ENCODE data around the gene CLCNKA. TPM values are rescaled to one million over a fixed set of nuclear protein-coding genes. Genes with fewer than 3 reads are reported as not detected.

Gene CLCNKA
- total and polyA plus RNA-seq, 3 donors from 2014 or later: 6.5 to 9.9 (median 6.9) TPM

DNA sequence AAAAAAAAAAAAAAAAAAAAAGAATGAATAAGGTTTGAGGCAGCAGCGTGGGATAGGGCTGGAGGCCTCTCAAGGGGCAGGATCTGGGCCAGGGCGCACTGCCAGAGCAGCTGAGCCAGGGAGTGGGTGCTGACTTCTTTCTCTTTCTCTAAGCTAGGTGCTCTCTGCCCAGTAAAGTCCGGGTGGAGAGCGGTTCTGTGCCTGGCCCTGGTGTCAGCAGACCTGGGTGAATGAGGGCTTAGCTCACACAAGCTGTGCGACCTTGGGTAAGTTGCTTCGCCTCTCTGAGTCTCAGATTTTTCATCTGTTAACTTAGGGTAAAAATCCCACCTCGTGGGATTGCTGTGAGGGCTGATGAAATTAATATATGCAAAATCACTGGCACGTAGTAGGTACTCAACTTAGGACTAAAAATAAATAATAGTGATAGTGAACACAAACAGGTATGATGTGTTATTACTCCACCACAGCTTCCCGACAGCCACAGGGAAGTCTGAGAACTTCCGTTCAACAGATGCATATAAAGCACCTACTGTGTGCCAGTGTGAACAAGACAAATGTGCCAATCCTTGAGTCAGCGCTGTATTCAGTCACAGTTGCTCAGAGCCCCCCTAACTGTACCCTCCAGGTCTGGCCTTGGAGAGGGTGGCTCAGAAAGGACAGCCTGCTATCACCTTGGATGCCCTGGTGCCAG is 53.6 kb downstream of the CLCNKA start:
- Histone ChIP-seq H3K4me1 (peaks cover 16% of the 10 kb centered on the region), H3K27me3 (no peaks in the 10 kb centered on the region), H3K36me3 (ENCODE audit: low read depth, missing control alignments) (no peaks in the 10 kb centered on the region), H3K27ac (no peak overlapping the region), H3K4me3 (no peak overlapping the region), H3K9me3 (no peaks in the 10 kb centered on the region)
- TF ChIP-seq, protein P1, sequence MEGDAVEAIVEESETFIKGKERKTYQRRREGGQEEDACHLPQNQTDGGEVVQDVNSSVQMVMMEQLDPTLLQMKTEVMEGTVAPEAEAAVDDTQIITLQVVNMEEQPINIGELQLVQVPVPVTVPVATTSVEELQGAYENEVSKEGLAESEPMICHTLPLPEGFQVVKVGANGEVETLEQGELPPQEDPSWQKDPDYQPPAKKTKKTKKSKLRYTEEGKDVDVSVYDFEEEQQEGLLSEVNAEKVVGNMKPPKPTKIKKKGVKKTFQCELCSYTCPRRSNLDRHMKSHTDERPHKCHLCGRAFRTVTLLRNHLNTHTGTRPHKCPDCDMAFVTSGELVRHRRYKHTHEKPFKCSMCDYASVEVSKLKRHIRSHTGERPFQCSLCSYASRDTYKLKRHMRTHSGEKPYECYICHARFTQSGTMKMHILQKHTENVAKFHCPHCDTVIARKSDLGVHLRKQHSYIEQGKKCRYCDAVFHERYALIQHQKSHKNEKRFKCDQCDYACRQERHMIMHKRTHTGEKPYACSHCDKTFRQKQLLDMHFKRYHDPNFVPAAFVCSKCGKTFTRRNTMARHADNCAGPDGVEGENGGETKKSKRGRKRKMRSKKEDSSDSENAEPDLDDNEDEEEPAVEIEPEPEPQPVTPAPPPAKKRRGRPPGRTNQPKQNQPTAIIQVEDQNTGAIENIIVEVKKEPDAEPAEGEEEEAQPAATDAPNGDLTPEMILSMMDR (IDR thresholded peaks at IDR 0.05): no peak
- intact Hi-C loops (cut with DNase I; ENCODE audit: low total_unique reads): no loop called here
- peak; percentile 80 for DNase-seq
- WGBS, 2 donors: 58 to 75% methylated on average over 11 of the region's 11 CpGs

DNA sequence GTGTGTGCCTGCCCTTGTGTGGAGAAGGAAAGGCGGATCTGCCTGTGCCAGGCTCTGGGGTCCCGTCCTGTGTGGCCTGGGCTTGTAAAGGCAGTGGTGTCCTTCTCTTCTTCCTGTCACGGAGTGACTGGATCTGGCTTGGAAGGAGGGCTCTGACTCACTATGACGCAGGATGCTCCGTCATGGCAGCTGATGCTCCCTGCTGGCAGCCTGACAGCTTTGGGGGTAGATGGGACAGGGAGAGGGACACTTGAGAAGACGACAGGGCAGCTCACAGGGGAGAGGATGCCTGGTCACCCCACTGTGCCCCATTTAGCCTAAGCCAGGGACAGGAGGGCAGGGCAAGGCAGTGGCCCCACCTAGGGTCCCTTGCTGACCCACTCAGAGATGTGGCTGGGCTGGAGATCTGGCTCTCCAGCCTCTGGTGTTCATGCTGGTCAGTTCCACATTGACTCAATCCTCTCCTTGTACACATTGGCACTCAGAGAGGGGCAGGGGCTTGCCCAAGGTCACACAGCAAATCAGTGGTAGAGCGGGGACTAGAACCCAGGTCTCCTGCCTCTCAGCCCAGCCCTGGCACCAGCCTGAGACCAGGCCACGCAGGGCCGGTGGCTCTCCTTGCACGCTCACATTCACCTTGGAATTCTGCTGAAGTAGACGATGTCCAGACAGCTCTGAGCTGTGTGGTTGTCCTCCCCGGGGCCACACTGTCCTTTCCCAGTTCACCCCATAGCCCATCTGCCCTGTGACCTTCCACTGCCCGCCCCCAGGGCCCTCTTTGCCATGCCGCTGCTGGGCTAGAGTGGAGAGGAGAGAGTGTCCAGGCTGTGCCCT is 54.4 kb downstream of the CLCNKA start:
- DNase-seq: no peak
- Histone ChIP-seq H3K4me1 (peaks cover 16% of the 10 kb centered on the region), H3K4me3 (no peak overlapping the region), H3K9me3 (no peaks in the 10 kb centered on the region), H3K36me3 (ENCODE audit: low read depth, missing control alignments) (no peaks in the 10 kb centered on the region), H3K27me3 (no peaks in the 10 kb centered on the region), H3K27ac (no peak overlapping the region)
- TF ChIP-seq, protein P1 (IDR thresholded peaks at IDR 0.05): no peak
- TF ChIP-seq POLR2A (IDR thresholded peaks at IDR 0.05): no peak
- intact Hi-C loops (cut with DNase I; ENCODE audit: low total_unique reads): no loop called here
- 84 to 87% methylated on average over 9 to 14 of the region's 14 CpGs for WGBS, 2 donors

DNA sequence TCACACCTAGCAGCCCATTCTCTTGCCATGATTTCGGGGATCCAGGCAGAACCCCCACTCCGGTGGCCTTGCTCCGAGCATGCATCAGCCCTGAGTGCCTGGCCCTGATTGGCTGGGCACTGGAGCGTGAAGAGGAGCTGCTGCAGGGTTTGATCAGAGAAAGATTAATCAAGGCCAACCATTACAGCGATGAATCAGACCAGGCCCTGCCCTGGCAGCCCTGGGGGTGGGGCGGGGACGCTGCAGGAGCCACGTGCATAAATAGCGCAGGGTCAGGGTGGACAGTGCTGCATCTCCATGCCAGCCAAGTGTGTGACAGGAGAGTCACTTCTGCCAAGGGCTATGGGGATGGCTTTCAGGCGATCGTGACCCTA is 55.0 kb downstream of the CLCNKA start:
- TF ChIP-seq, protein P1 (IDR thresholded peaks at IDR 0.05): no peak
- TF ChIP-seq POLR2A (IDR thresholded peaks at IDR 0.05): no peak
- Histone ChIP-seq H3K9me3 (no peaks in the 10 kb centered on the region), H3K27me3 (no peaks in the 10 kb centered on the region), H3K36me3 (ENCODE audit: low read depth, missing control alignments) (no peaks in the 10 kb centered on the region), H3K27ac (no peak overlapping the region), H3K4me3 (no peak overlapping the region), H3K4me1 (peaks cover 16% of the 10 kb centered on the region)
- intact Hi-C loops (cut with DNase I; ENCODE audit: low total_unique reads): no loop called here
- WGBS, 2 donors: 84 to 85% methylated on average over 11 of the region's 11 CpGs
- peak; percentile 38 for DNase-seq

DNA sequence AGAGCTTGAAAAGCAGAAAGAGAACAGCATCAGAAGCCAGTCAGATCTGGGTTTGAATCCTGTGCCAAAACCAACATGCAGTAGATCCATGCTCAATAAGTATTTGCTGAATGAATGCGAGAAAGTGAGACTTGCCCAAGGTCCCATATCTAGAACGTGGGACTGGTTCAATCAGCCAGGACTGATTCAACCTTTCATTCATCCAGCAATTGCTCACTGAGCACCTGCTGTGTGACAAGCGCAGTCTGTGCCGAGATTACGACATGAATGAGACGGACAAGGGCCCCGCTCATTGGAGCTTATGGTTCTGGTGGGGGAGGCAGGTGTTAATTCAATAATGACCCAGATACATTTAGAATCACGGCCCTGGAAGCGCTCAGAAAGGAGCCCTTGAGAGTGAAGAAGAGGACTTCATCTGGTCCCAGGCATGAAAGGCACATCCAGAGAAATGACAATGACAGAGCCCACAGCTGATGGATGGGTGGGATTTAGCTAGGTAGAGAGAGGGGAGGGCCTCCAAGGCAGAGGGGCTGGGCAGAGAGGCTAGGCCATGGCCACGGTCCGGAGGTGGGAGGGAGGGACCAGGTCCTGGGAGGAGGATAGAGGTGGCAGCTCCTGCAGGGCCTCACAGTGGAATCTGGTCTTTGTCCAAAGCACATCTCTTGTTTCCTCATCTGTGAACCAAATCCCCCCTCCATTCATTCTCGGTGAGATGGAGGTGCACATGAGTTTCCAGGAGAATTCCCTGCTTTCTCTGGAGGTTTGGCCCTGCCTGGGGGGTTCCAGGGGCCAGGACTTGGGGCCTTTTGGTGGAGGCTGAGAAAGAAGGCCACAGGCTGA is 55.8 kb downstream of the CLCNKA start:
- Histone ChIP-seq H3K27me3 (no peaks in the 10 kb centered on the region), H3K36me3 (ENCODE audit: low read depth, missing control alignments) (no peaks in the 10 kb centered on the region), H3K4me3 (no peak overlapping the region), H3K27ac (no peak overlapping the region), H3K4me1 (peaks cover 16% of the 10 kb centered on the region), H3K9me3 (no peaks in the 10 kb centered on the region)
- no peak for TF ChIP-seq POLR2A (IDR thresholded peaks at IDR 0.05)
- TF ChIP-seq, protein P1 (IDR thresholded peaks at IDR 0.05): no peak
- 78 to 83% methylated on average over 11 to 12 of the region's 12 CpGs for WGBS, 2 donors
- intact Hi-C loops (cut with DNase I; ENCODE audit: low total_unique reads): loop anchor here (2.0 kb wide), 1 partner anchor 111 kb away; no protein-coding TSS in a partner anchor
- DNase-seq: no peak

All from testis (tissue), 3 donors.